ENCODE measurements around the gene DLGAP1.

Gene DLGAP1

DNA sequence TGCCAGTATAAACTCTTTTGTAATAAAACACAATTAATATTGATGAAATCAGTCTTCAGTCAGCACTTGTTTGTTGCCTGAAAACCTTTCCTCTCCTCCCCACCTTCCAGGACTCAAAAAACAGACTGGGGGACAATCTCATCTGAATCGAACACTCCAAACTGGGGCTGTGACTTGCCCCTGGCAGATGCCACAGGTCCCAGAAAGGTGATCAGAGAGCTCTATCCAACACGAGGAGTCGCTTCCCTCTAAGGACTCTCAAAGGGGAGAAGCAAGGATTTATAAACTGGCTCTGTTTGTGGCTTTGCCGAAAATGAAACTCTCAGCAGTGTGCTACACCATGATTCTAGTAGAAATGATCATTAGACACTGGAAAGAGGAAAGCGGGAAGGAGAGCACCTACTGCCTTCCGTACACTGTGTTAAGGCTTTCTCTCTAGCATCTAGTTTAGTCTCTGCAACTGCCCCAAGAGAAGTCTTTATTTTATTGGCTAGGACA is 805.9 kb downstream of the DLGAP1 start:
- no peak for DNase-seq

DNA sequence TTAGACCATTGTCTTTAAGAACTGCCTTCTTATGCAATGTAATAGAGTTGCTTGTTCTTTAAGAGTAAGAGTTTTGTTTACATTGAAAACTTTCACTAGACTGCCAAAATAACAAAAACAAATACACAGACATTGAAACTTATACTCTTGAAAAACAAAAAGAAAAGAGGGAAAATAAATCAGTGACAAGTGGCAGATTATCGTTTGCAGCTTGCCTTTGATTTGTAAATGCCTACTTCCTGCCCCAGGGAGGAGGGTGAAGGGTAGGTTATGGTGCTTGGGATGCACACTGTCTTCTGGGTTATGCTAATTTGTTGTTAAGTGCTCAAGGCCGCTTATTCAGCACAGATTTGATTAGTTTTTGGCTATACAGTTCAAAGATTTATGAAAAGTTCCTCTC is 806.5 kb downstream of the DLGAP1 start:
- no peak for DNase-seq

DNA sequence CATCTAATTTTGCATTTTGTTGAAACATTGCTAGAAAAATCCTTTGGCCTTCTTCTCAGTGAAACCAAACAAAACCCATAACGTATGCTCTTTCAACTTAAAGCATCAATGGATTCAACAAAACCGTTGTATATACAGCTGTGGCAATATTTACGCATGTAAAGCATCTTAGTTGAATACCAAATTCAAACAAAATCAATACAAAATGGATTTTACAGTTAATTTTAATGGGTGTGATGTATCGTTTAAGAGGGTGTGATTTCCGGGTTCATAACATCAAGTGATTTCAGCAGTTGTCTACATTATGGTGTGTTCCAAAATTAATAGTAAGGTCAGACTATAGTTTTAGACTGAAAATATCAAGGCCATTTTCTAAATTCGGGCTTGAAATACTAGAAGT is 806.9 kb downstream of the DLGAP1 start:
- DNase-seq = no peak

- no peak for DNase-seq
Observed at GRCh38 chr18:3647636-3648035, 807.5 kb downstream of the DLGAP1 start.

DNA sequence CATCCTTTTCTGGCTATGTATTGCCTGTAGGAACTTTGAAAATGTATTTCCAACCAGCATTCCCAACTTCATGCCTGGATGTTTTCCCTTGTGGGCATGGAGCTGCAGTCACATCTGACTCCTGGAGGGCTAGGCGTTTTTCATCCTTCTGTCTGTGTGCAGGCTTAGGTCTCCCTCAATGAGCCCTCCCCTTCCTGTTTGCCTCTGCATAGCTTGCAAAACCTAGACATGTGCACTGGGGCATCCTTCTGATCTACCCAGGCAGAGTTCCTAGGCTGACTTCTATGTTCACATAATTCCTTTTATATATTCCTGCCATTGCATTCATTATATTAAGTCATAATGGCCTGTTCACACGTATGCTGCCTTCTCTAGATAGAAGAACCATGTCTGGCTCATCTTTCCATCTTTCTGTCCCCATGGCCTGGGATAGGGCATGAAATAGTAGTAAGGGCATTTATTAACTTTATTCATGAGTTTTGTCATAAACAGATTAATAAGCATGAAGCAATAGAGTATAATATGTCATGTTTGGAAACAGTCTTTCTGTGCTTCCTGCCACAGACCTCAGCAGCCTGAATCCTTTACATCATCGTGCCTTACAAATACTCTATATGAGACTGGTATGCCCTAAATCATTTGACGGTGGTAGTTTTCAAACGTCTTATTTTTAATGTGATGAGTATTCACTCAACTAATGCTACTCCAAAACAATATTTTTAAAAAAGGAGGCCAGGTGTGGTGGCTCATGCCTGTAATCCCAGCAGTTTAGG is 809.5 kb downstream of the DLGAP1 start:
- no peak for DNase-seq

DNA sequence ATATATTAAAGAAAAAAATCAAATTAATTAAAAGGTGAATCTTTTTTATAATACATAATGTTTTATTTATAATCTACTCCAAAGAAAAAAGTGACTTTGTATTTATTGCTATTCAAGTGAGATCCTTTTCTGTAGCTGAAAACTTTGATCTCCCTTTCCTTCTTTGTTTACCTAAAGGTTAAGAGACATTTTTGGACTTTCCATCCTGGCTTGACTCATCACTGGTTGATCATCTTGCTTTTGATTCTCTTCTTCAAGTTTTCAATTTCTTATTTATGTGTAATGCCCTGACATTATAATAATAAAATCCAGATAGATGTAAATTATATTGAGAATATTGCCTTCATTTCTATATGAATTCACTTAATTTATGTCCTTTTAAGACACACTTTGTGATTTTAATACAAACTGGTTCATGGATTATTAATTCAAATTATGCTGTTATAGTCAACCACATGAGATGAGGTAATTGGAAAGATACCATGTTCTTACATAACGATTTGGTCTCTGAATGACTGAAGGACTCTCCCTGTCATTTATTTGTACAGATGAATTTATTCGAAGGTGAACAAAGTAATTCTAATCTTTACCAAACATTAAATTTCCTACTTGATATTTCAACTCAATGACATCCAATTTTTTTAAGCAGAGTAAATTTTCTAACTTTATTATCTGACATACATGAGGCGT is 820.7 kb downstream of the DLGAP1 start:
- no peak for DNase-seq

- no peak for DNase-seq
Observed at GRCh38 chr18:3631887-3632286, 823.2 kb downstream of the DLGAP1 start.

GRCh38 chr18:3626929-3627458 is 828.1 kb downstream of the DLGAP1 start:
- DNase-seq = no peak

DNA sequence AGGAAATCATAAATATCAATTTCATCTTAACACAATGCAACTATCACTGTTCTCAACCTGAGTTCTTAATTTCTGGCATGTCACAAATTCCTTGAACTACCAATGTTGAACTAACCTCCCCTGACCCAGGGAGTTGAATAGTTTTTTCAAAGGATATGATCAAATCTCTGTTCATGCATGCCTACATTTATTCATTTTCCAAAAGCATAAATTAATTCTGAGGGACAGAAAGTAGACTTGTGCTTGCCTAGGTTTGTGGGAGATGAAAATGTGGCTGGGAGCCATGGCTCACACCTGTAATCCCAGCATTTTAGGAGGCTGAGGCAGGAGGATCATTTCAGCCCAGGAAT is 829.4 kb downstream of the DLGAP1 start:
- no peak for DNase-seq

GRCh38 chr18:3624935-3625741 is 830.0 kb downstream of the DLGAP1 start:
- peak; percentile 99 for DNase-seq

DNA sequence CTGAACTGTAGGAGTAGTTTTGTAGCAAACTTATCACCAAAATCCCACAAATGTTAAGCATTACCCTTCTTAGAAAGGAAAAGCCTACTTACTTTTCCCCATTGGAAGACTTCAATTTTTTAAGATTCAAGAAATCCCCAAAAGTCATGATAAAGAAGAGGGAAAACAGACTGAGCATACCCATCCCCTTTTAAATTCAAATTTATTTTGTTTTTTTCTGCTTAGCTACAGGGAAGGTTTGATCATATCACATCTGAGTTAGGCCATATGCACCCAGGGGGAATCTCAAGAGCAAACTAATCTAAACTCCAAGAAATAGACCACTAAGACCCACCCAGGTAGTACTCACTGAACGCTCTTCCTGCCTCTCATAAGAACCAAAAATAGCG is 830.6 kb downstream of the DLGAP1 start:
- DNase-seq = no peak

DNA sequence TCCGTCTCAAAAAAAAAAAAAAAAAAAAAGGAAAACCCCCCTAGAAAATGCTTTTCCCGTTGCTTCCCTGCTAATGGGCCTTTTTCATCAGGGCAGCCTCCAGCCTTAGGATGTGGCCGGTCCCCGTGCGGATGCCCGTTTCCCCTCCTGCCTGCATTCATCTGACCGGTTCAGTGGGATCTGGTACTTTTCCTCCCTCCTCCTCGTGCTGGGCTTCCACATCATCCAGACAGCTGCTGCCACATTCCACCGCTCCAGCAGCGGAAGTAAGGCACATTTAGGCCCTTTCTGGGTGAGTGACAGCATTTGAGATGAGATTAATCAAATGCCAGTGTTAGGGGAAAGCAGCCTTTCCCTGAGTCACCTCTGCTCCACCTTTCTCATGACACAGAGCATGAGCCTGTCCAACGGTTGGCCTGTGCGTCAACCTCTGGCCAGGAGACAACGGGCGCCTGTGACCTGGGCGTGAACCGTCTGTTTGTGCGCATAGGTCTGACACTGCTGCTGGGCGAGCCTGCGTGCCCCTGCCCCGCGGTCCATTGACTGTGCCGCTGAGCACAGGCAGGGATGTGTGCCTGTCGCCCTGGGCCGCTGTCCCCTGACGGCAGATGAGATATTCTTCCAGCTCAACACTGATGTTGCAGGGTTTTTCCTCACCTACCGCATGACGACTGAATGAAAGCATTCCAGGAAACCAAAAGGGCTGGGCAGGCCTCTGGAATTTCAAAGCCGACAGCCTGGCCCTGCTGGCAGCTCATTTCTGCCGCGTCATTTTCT is 831.1 kb downstream of the DLGAP1 start:
- peak; percentile 98 for DNase-seq

- no peak for DNase-seq
Observed at GRCh38 chr18:3620146-3621119, 834.7 kb downstream of the DLGAP1 start.

DNA sequence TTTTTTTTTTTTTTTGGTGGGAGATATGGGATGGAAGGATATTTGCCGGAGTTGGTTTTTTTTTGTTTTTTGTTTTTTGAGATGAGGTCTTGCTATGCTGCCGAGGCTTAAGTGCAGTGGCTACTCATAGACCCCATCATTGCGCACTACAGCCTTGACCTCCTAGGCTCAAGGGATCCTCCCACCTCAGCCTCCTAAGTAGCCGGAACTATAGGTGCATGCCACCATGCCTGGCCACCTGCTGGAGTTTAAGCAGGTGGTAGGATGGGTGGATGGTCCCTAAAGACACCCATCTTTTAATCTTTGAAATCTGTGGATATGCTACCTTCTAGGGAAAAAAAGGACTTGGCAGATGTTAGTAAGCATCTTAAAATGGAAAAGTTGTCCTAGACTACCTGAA is 835.4 kb downstream of the DLGAP1 start:
- DNase-seq = no peak

DNA sequence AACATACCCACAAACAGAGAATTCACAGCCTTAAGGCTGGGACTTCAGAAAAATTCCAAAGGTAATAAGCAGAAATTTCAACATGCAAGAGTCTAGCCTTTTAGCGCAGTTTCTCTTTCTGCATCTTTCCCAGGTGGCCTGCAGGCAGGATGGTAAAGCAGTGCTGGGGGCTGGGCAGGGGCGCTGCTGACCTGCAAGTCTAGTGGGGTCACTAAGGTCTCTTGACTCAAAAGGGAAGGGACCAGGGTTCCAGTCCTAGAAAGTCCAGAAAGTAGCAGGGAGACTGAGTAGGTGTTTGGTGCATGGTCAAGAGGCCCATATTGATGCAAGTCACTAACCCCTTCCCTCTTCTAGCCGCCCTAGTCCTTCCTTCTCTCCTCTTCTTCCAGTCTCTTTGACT is 835.9 kb downstream of the DLGAP1 start:
- DNase-seq = no peak

DNA sequence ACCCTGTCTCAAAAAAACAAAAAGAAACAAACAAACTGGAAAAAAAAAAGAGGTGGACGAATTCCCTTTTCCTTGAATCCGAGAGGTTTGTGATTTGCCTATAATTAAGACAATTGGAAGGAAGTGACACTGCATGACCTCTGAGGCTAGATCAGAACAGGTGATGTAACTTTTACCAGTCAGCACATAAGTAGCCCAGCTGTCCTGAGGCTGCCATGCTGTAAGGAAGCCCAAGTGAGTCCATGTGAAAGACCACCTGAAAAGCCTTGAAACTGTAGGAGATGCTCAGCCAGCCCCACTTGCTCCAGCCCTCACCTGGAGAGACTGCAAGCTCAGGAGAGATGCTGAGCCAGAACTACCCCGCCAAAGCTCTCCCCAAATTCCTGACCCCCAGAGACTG is 838.4 kb downstream of the DLGAP1 start:
- no peak for DNase-seq

GRCh38 chr18:3616142-3616541 is 839.0 kb downstream of the DLGAP1 start:
- DNase-seq = no peak

DNA sequence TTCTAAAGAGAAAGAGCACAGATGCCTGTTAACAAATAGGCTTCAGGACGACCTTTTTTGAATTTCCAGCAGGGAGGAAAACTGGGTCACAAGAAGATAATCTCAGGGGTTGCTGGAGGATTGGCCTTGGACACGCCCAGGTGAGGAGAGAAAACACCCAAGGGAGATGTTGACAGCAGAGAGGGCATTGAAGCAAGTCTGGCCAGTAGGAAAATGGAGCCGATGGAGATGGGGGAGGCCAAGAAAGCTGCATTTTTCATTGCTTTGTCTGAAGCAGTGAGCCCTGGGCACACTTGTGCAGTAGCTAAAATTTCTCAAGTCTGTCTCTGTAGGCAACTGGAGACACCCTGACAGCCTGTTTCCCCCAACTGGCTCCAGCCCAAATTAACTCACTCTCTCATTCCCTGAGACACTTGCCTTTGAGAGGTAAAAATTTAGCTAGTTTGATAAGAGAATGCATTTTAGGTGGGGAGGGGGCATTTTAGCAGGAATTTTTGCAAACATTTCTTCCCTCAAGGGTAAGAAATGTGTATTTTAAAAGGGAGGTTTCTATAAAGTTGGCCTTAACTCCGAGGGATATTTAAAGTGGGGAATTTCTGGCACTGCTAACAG is 839.6 kb downstream of the DLGAP1 start:
- no peak for DNase-seq

DNA sequence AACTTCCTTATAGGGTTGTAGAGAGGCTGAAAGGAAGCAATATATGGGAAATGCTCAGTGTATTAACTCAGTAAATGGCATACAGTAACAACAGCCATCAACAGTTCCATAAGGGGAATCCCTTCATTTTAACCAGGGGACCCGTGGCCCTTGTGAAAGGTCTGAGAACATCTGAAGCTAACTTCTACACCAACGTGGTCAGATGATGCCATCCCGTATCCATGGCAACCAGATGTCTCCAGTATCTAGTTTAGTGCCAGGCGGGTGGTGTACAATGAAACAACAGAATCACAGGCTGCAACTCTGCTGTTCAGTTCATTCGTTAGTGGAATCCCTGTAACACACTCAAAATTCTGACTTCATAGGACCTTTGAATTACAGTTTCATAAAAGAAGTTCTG is 842.8 kb downstream of the DLGAP1 start:
- DNase-seq = no peak

- DNase-seq = peak; percentile 67
Observed at GRCh38 chr18:3611313-3612090, 843.6 kb downstream of the DLGAP1 start.

Measured in fibroblast of skin of right biceps (primary cell).